Testis (tissue), 3 donors: ENCODE measurements around the gene KCNA2. TPM values are rescaled to one million over a fixed set of nuclear protein-coding genes. Genes with fewer than 3 reads are reported as not detected.

Experiments used
- DNase-seq: peaks from one replicate; pipeline ENCODE4 v3.0.0-alpha.2; 2019
- H3K27ac ChIP-seq, 2 donors: fragments of 200-600 bp; sonication (generic); one replicate each; pipeline ENCODE4 v1.5.1; 2019
- H3K27me3 ChIP-seq: fragments of 200-600 bp; sonication (generic); one replicate; pipeline ENCODE4 v1.5.1; 2019
- H3K36me3 ChIP-seq: fragments of 200-600 bp; sonication (generic); one replicate; pipeline ENCODE4 v1.5.1; 2017; ENCODE audit warnings: low read depth; ENCODE audit errors: missing control alignments
- H3K4me1 ChIP-seq: fragments of 200-600 bp; sonication (generic); one replicate; pipeline ENCODE4 v1.5.1; 2019
- H3K4me3 ChIP-seq, 2 donors: fragments of 200-600 bp; sonication (generic); one replicate each; pipeline ENCODE4 v1.5.1; 2017 to 2019
- H3K9me3 ChIP-seq: fragments of 200-600 bp; sonication (generic); one replicate; pipeline ENCODE4 v1.5.1; 2017
- CTCF ChIP-seq, 3 experiments: fragments of 450-650 bp in 2 of 3; fragments of 200-600 bp in 1 of 3; sonication (generic) in 1 of 3; IDR thresholded peaks; one replicate each; pipeline ENCODE4 v1.5.1; 2016 to 2019; ENCODE audit warnings: antibody characterized with exemption in 3 of 3, mild to moderate bottlenecking in 2 of 3, moderate library complexity in 1 of 3
- POLR2A ChIP-seq: fragments of 450-650 bp; IDR thresholded peaks from one replicate; pipeline ENCODE4 v1.6.1; 2017; ENCODE audit warnings: antibody characterized with exemption, mild to moderate bottlenecking, moderate library complexity
- WGBS, 2 donors: methylation state at CpG; one replicate each; pipeline ENCODE4 v1.1.5; 2018; 5-methylcytosine and 5-hydroxymethylcytosine counted together
- intact Hi-C: fragments of 100-400 bp; cut with DNase I; formaldehyde crosslinking; loops from one replicate; pipeline ENCODE4 v1.15.1; 2023; ENCODE audit warnings: low total_unique reads
- polyA plus RNA-seq: library from polyadenylated mRNA; stranded (reverse); fragments of 350-450 nt; fragmentation: Illumina TruSeq; extraction: RNeasy Lipid Tissue Mini Kit (QIAGEN cat#74804); gene quantifications from one replicate; pipeline ENCODE4 v1.2.3, GENCODE V29; 2014; ENCODE audit warnings: low read depth, low replicate concordance; ENCODE audit not compliant: insufficient read depth
- total RNA-seq, 2 donors: library from RNA; depleted of rRNA; stranded (reverse); fragments of >200 nt; gene quantifications; one replicate each; pipeline ENCODE4 v1.2.3, GENCODE V29; 2016

KCNA2 gene
- total and polyA plus RNA-seq, 3 donors from 2014 or later: 3.7 to 6.1 (median 6.1) TPM

- Histone ChIP-seq H3K4me1 (peaks cover 7% of the 10 kb centered on the region), H3K27ac (peak overlapping the region in 1 of 2 donors; percentile 71), H3K27me3 (no peaks in the 10 kb centered on the region), H3K4me3 (peak overlapping the region; percentile 55 to 67), H3K9me3 (no peaks in the 10 kb centered on the region), H3K36me3 (no peaks in the 10 kb centered on the region)
- intact Hi-C loops: no loop called here
- no peak for TF ChIP-seq CTCF (IDR thresholded peaks at IDR 0.05)
- no peak for TF ChIP-seq POLR2A
- no peak for DNase-seq
- 55 to 79% methylated on average over 6 of the region's 6 CpGs for WGBS, 2 donors
These were observed 712 bp downstream of the KCNA2 start for GRCh38 chr1:110605446-110605845.

GRCh38 chr1:110604586-110605148, 1.5 kb downstream of the KCNA2 start:
- Histone ChIP-seq H3K4me1 (peaks cover 7% of the 10 kb centered on the region), H3K4me3 (no peak overlapping the region), H3K36me3 (no peaks in the 10 kb centered on the region), H3K27ac (no peak overlapping the region), H3K9me3 (no peaks in the 10 kb centered on the region), H3K27me3 (no peaks in the 10 kb centered on the region)
- 91 to 93% methylated on average over 5 to 9 of the region's 9 CpGs for WGBS, 2 donors
- DNase-seq: no peak
- intact Hi-C loops: no loop called here
- TF ChIP-seq POLR2A (no peak), CTCF (IDR thresholded peaks at IDR 0.05) (no peak)

GRCh38 chr1:110603058-110603457, 3.1 kb downstream of the KCNA2 start:
- no peaks in the 10 kb centered on the region for H3K27me3 ChIP-seq
- no peak overlapping the region for H3K27ac ChIP-seq
- 69 to 73% methylated on average over 3 of the region's 3 CpGs for WGBS, 2 donors

GRCh38 chr1:110602466-110602865, 3.7 kb downstream of the KCNA2 start:
- WGBS, 2 donors: 47 to 54% methylated on average over 4 of the region's 4 CpGs
- TF ChIP-seq CTCF (IDR thresholded peaks at IDR 0.05): no peak
- H3K36me3 ChIP-seq: no peaks in the 10 kb centered on the region
- no peaks in the 10 kb centered on the region for H3K9me3 ChIP-seq
- DNase-seq: peak; percentile 22
- H3K27ac ChIP-seq: no peak overlapping the region
- intact Hi-C loops: no loop called here
- no peaks in the 10 kb centered on the region for H3K27me3 ChIP-seq
- peaks cover under 1% of the 10 kb centered on the region for H3K4me1 ChIP-seq
- H3K4me3 ChIP-seq: no peak overlapping the region

More at GRCh38 chr1:110603058-110603457, 3.1 kb downstream of the KCNA2 start:
- no peak for DNase-seq
- no peak overlapping the region for H3K4me3 ChIP-seq
- TF ChIP-seq POLR2A (no peak), CTCF (IDR thresholded peaks at IDR 0.05) (no peak)
- intact Hi-C loops: no loop called here
- H3K4me1 ChIP-seq: peaks cover 7% of the 10 kb centered on the region
- H3K36me3 ChIP-seq: no peaks in the 10 kb centered on the region
- no peaks in the 10 kb centered on the region for H3K9me3 ChIP-seq

- Histone ChIP-seq H3K36me3 (no peaks in the 10 kb centered on the region), H3K4me1 (no peaks in the 10 kb centered on the region), H3K9me3 (no peaks in the 10 kb centered on the region), H3K27me3 (no peaks in the 10 kb centered on the region), H3K4me3 (no peak overlapping the region), H3K27ac (no peak overlapping the region)
- DNase-seq: no peak
- 62 to 83% methylated on average over 5 of the region's 5 CpGs for WGBS, 2 donors
- TF ChIP-seq POLR2A (no peak), CTCF (IDR thresholded peaks at IDR 0.05) (no peak)
- intact Hi-C loops: no loop called here
These were observed 4.8 kb downstream of the KCNA2 start for GRCh38 chr1:110601332-110601731.
